SK-N-DZ (cell line): ENCODE data around the gene CYP4F8.

Experiments used
- DNase-seq: peaks from one replicate; pipeline ENCODE4 v3.0.0-alpha.2; 2015; ENCODE audit warnings: low spot score

Gene CYP4F8

DNA sequence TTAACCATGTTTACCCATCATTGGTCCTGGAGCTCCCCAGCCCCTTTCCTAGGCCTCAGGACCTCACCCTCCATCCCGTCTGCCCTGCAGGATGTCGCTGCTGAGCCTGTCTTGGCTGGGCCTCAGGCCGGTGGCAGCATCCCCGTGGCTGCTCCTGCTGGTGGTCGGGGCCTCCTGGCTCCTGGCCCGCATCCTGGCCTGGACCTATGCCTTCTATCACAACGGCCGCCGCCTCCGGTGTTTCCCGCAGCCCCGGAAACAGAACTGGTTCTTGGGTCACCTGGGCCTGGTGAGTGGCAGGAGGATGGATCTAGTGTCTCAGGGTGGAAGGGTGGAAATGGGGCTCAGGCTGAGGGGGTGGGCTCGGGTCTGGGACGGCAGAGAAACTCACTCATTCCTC is 508 bp downstream of the CYP4F8 start:
- DNase-seq = no peak

DNA sequence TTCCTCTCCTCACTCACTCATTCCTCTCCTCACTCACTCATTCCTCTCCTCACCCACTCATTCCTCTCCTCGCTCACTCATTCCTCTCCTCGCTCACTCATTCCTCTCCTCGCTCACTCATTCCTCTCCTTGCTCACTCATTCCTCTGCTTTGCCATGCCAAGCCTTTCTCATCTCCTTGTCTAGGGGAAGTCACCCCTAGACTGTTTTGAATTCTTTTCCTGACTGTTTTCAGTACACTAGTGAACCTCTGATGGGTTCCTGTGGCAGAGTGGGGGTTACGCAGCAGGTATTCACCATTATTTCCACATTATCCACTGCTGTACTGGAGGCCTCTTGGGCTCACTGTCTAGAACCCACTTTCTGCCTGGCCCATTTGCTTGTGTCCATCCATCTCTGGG is 1.2 kb downstream of the CYP4F8 start:
- DNase-seq = no peak

GRCh38 chr19:15616627-15617270 is 1.7 kb downstream of the CYP4F8 start:
- no peak for DNase-seq

DNA sequence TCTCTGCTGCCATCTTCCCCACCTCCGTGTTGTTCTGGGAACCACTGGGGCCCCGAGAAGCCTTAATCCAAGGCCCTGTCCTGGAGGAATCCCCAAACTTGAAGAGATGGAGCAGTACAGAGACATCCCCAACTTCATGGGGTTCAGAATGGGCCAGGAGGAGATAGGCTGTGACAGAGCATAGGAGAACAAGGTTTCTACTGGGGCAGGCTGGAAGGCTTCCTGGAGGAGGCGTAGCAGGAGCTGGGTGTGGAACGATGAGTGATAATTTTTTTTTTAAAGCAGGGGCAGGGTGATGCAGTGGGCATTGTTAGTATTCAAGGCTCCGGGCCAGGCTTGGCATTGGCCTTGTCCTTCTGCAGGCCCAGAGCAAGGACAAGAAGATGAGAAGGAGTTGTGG is 3.3 kb downstream of the CYP4F8 start:
- DNase-seq = no peak

- DNase-seq = no peak
Observed at GRCh38 chr19:15621801-15622200, 6.8 kb downstream of the CYP4F8 start.

- no peak for DNase-seq
Observed at GRCh38 chr19:15622991-15623390, 8.0 kb downstream of the CYP4F8 start.

DNA sequence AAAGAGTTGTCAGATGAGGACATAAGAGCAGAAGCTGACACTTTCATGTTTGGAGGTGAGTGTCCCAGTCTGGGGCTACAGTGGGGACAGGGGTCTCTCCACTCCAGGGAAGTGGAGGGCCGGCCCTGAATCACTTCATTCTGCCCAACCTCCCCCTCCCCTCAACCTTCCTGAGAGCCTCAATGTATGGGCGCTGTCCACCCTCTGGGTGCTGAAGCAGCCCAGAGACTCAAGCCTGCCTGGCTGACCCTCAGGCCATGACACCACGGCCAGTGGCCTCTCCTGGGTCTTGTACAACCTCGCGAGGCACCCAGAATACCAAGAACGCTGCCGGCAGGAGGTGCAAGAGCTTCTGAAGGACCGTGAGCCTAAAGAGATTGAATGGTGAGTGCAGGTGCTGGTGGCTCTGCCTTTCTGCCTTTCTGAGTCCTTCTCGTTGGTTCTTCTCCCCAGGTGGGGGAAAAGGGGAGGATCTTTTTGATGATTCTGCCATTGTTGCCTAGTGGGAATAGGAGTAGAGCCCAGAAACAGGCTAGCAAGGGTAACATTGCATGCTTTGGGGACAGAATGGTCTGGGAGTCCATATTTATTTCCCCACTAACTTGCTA is 8.8 kb downstream of the CYP4F8 start:
- no peak for DNase-seq

DNA sequence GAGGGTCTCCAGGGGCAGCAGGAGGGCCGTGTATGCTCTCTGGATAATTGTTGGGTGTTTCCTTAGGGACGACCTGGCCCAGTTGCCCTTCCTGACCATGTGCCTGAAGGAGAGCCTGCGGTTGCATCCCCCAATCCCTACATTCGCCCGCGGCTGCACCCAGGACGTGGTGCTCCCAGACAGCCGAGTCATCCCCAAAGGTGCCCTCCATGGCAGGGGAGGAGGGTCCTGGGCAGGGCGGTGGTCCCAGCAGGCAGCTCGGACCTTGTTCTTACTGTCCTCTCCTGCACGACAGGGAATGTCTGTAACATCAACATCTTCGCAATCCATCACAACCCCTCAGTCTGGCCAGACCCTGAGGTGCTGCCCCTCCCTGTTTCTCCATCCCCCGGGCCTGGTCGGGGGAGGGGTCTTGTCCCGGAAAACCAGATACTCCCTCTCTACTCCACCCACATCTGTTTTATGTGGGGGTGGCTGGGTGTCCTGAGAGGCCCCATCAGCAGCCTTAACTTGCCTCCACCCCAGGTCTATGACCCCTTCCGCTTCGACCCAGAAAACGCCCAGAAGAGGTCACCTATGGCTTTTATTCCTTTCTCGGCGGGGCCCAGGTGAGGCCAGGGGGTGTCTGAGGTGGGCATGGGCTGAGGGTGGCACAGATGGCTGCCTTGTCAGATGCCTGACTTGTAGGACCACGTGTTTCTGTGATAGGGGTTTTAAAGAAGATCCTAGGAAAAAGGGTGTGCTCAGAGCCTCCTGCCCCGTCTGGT is 13.4 kb downstream of the CYP4F8 start:
- no peak for DNase-seq

DNA sequence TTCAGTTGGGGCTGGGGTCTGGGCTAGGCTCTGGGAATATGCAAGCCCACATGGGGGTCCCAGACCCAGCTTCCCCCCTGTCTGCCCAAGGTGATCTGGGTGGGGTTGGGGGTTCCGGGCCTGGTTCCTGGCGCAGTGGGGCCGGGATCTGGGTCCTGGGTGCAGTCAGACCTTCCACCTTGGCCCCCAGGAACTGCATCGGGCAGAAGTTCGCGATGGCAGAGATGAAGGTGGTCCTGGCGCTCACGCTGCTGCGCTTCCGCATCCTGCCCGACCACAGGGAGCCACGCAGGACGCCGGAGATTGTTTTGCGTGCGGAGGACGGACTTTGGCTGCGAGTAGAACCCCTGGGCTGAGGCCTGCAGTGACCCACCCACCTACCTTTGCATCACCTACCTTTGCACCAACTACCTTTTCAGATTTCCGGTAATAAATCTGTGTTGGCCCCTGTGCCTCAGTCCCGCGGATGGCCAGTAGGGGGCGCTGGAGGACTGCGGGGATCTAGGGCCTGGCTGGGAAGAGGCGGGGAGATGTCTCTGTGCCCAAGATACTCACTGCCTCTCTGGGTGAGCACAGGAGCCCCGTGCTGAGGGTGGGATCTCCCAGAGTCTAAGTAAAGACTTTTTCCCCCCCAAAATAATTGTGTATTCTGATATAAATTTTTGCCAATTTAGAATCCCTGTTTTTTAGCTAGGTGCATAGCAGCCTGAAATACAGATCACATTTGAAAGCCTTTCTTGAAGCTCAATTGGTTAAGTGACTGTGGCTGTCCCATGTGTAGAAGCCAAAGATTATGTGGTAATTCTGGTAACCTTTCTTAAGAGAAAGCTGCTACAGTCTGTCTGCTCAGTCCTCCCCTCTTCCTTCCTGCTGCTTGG is 14.2 kb downstream of the CYP4F8 start:
- DNase-seq = peak; percentile 22

GRCh38 chr19:15631817-15632216 is 16.8 kb downstream of the CYP4F8 start:
- no peak for DNase-seq

GRCh38 chr19:15633082-15633835 is 18.2 kb downstream of the CYP4F8 start:
- no peak for DNase-seq

- no peak for DNase-seq
Observed at GRCh38 chr19:15634105-15634504, 19.1 kb downstream of the CYP4F8 start.

DNA sequence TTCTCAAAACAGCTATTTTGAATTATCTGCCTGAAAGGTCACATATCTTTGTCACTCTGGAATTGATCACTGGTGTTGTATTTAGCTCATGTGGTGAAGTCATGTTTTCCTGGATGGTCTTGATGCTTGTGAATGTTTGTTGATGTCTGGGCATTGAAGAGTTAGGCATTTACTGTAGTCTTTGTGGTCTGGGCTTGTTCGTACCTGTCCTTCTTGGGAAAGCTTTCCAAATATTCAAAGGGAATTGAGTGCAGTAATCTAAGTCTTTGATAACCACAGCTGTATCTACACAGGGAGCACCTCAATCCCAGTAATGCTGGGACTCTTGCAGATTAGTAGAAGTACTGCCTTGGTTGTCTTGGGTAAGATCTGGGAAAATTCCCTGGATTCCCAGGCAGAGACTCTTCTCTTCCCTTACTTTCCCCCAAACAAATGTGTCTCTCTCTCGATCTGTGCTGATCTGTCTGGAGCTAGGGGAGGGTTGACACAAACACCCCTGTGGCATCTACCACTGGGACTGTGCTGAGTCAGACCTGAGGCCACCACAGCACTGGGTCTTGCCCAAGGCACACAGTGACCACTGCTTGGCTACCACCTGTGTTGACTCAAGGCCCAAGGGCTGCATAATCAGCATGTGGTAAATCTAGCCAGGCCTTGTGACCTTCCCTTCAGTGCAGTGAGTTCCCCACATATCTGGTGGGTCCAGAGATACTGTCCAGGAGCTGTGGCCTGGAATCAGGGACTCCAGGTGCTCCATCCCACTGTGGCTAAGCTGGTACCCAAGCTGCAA is 20.2 kb downstream of the CYP4F8 start:
- DNase-seq = no peak

GRCh38 chr19:15636026-15636425 is 21.0 kb downstream of the CYP4F8 start:
- no peak for DNase-seq

DNA sequence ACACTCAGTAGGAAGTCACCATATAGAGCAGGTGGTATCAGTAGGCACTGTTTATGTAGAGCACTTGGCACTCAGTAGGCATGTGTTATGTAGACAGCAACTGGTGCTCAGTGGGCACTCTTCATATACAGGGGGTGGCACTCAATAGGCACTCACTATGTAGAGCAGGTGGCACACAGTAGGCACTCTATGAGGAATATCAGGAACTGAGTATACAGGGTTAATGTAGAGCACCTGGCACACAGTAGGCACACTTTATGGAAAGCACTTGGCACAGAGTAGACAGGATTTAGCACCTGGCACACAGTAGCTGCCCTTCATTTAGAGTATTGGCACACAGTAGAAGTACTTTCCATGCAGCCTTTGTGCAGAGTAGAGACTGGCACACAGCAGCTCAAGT is 24.6 kb downstream of the CYP4F8 start:
- DNase-seq = no peak

GRCh38 chr19:15640294-15640903 is 25.4 kb downstream of the CYP4F8 start, which contains the start of gene CYP4F3:
Gene CYP4F3, plus strand, starts transcription at chr19:15640897. Its CDS starts 519 bp downstream, at chr19:15641416.
- no peak for DNase-seq

- DNase-seq = no peak
Observed at GRCh38 chr19:15640904-15641597, 26.0 kb downstream of the CYP4F8 start.

DNA sequence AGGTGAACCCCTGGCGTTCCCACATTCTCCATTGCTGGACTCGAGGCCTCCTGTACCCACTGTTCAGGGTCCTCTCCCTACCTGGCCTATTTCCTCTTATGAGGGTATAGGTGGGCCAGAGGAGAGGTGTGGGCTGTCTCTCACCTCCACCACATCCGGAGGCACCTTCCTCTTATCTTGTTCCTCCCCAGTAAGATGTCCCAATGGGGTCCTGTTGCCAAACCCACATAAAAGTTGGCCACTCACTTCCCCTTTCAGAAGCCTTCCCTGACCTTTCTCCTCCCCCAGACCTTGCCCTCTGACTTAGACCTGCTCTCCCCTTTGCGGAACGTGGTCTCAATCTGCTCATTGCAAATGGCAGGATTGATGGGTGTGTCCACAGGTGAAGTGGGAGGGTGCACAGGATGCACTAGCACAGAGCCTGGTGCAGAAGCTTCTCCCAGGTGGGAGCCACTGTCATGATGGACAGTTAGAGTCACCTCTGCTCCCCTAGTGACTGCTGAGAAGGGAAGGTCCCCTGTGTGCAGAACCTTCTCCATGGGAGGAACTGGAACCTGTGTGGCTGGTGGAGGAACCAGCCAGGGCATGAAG is 27.0 kb downstream of the CYP4F8 start:
- DNase-seq = no peak

DNA sequence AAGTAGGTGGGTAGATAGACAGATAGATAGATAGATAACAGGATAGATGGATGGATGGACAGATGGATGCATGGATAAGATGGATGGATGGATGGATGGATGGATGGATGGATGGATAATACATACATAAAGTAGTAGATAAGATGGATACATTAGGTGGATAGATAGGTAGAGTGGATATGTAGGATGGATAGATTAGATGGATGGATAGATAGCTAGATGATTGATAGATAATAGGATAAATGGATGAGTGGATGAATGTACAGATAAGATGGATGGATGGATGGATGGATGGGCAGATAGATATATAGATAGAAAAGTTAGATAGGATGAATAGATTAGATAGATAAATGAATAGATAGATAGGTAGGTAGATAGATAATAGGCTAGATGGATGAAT is 27.8 kb downstream of the CYP4F8 start:
- no peak for DNase-seq
